Astrocyte of the spinal cord (primary cell): ENCODE measurements around the gene MYO5C.
"Not testable (repeated sequence)": the region's sequence is repeated elsewhere in the genome, so short reads cannot be mapped to it uniquely, and the experiment has no call there.

Source experiments
- DNase-seq: peaks from one replicate; pipeline ENCODE4 v3.0.0; 2011; ENCODE audit warnings: low read depth, low spot score
- H3K4me3 ChIP-seq: 2 replicates; pipeline ENCODE4 v1.5.1; 2011; ENCODE audit warnings: low read depth, mild to moderate bottlenecking, low read length, moderate library complexity
- in situ Hi-C: cut with HindIII; loops from 2 replicates; pipeline ENCODE4 v1.10.0; 2017; ENCODE audit warnings: low sequenced_read_pairs
- TF ChIP-seq, protein P1 (sequence below): IDR thresholded peaks from 2 replicates; pipeline ENCODE4 v1.5.1; 2012; ENCODE audit warnings: low read depth, mild to moderate bottlenecking, low read length, inconsistent platforms

The MYO5C gene

DNA sequence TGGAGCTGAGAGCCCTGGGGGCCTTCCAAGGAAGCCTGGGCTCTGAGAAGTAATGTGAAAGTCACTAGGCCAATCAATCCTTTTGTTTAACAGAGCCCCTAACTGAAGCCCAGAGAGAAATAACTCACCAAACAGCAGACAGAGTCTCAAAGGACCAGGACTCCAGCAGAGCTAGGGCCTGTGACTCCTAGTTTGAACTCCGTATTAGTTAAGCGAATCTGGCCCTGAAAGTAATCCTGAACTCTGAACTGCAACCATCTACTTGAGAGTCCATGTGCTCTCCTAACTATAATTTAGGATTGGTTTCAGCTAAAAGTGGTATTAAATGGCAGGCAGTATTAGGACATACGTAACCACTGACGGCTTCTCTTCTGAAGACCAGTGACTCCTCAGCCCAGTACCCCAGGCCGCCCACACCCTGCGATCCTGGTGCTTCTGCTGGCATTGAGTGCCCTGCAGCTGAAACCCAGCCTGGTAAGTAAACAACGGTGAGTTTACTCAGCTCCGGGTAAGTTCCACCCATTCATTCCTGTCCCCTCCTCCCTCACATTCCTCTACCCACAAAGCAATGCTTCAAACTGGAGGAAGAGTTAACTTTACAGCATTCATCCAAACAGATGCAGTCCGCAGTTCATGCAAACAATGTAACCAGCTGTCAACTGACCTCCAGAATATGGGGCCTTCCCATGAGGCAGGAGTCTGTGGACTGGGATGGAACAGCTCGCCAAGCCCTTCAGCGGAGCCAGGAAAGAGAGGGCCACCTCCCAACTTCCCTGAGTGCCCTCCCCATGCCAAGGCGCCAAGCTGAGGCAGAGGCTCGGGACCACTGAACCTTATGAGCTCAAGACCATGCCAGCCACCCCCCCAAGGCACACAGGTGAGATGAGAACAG lies 7.3 kb downstream of the MYO5C start:
- TF ChIP-seq, protein P1, sequence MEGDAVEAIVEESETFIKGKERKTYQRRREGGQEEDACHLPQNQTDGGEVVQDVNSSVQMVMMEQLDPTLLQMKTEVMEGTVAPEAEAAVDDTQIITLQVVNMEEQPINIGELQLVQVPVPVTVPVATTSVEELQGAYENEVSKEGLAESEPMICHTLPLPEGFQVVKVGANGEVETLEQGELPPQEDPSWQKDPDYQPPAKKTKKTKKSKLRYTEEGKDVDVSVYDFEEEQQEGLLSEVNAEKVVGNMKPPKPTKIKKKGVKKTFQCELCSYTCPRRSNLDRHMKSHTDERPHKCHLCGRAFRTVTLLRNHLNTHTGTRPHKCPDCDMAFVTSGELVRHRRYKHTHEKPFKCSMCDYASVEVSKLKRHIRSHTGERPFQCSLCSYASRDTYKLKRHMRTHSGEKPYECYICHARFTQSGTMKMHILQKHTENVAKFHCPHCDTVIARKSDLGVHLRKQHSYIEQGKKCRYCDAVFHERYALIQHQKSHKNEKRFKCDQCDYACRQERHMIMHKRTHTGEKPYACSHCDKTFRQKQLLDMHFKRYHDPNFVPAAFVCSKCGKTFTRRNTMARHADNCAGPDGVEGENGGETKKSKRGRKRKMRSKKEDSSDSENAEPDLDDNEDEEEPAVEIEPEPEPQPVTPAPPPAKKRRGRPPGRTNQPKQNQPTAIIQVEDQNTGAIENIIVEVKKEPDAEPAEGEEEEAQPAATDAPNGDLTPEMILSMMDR, result no peak
- H3K4me3 ChIP-seq, result no peak overlapping the region
- in situ Hi-C loops, result no loop called here
- DNase-seq, result peak; percentile 57

DNA sequence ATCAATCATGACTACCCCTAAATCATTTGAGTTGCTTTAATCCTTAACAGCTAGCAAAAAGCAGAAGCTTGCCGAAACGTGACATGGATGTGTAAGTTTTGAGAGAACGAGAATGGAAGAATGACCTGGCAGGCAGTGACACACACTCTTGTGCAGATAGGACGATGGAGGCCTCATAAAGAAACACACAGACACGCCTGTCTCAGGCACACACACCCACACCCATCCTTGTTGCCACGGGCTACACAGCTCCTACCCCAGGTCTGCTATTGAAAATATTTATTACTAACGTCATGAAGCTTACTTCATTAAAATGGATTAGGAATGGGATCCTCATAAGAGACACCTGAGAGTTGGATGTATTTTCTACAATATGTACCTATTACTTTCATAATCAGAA lies 8.5 kb downstream of the MYO5C start:
- H3K4me3 ChIP-seq, result no peak overlapping the region
- in situ Hi-C loops, result no loop called here
- TF ChIP-seq, protein P1, result no peak
- no peak for DNase-seq

DNA sequence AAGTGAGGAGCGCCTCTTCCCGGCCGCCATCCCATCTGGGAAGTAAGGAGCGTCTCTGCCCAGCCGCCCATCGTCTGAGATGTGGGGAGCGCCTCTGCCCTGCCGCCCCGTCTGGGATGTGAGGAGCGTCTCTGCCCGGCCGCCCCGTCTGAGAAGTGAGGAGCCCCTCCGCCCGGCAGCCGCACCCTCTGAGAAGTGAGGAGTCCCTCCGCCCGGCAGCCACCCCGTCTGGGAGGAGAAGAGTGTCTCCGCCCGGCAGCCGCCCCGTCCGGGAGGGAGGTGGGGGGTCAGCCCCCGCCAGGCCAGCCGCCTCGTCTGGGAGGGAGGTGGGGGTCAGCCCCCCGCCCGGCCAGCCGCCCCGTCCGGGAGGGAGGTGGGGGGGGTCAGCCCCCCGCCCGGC lies 9.7 kb downstream of the MYO5C start:
- in situ Hi-C loops, H3K4me3 ChIP-seq, DNase-seq: not testable (repeated sequence)

DNA sequence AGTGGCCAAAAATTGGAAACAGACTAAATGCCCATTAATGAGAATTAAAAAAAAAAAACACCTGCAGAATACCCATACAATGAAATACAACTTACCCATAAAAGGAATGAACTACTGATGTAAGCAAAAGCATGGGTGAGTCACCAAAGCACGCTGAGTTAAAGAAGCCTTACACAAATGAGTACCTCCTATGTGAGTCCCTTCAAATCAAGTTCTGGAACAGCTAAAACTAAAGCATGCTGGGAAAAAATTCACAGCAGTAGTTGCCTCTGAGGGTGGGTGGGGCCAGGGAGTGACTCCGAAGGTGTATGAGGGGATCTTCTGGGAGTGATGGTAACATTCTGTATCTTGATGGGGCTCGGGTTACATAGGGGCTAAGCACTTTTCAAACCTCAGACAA lies 11.4 kb downstream of the MYO5C start:
- in situ Hi-C loops, result no loop called here
- no peak overlapping the region for H3K4me3 ChIP-seq
- peak; percentile 67 for DNase-seq
- TF ChIP-seq, protein P1, result no peak

DNA sequence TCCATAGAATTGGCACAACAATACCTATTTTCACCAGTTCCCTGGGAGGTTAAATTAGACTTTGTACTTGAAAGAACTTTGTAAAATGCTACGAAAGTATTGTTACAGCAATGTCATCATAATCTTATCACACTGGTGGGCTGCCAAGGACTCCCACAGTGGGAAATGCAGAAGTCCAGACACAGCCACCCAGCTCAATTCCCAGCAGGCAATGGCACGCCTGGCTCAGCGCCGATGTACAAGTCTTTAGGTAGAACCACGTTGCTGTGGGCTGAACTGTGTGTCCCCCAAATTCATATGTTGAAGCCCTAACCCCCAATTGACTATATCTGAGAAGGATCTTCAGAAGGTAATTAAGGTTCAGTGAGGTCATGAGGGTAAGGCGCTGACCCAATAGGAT lies 12.3 kb downstream of the MYO5C start:
- in situ Hi-C loops, result no loop called here
- no peak for DNase-seq
- no peak overlapping the region for H3K4me3 ChIP-seq
- TF ChIP-seq, protein P1, result no peak

DNA sequence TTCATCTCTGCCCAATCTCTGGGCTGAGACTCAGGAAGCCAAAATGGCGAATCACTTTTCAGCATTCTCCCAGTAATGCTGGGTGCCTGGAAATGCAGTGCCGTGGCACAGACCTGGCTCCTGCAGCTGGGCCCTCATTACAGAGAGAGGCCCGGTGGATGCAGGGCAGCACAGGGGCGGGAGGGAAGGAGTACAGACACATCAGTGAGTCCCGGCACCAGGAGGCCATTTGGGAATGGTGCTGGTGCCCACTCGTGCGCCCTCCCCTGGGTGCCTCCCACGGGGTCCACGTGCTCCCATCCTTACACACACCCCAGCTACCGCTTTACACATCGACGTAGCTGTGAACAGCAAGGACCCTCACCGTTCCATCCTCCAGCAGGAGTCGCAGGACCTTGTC lies 13.2 kb downstream of the MYO5C start:
- no peak for DNase-seq
- H3K4me3 ChIP-seq, result no peak overlapping the region
- TF ChIP-seq, protein P1, result no peak
- in situ Hi-C loops, result no loop called here
